Measurements from ENCODE around the gene TBX19.

TBX19 gene

GRCh38 chr1:168280296-168280927 lies at the start of gene TBX19:
TSS of gene TBX19 (plus strand) at chr1:168280877. CDS start at chr1:168281091, 214 bp downstream.
- peaks cover 21% of the 10 kb centered on the region for H3K9me3 Mint-ChIP-seq
- H3K27ac Mint-ChIP-seq: no peak within 1 kb of the TSS
- H3K4me3 Mint-ChIP-seq: no peak within 1 kb of the TSS
- no peaks in the 10 kb centered on the region for H3K27me3 Mint-ChIP-seq (ENCODE audit: low read depth, poor library complexity)
- TF ChIP-seq CTCF (IDR thresholded peaks at IDR 0.05): no peak
- H3K36me3 Mint-ChIP-seq (ENCODE audit: low read depth): no peaks in the 10 kb centered on the region
- peaks cover 8% of the 10 kb centered on the region for H3K4me1 Mint-ChIP-seq
- DNase-seq: no peak

GRCh38 chr1:168234846-168235547 lies 45.7 kb upstream of the TBX19 start:
- H3K27ac Mint-ChIP-seq: peak overlapping the region; percentile 7
- peaks cover 75% of the 10 kb centered on the region for H3K36me3 Mint-ChIP-seq (ENCODE audit: low read depth)
- TF ChIP-seq CTCF (IDR thresholded peaks at IDR 0.05): peak; percentile 47
- DNase-seq: no peak
- no peaks in the 10 kb centered on the region for H3K27me3 Mint-ChIP-seq (ENCODE audit: low read depth, poor library complexity)
- H3K9me3 Mint-ChIP-seq: no peaks in the 10 kb centered on the region
- peaks cover 15% of the 10 kb centered on the region for H3K4me1 Mint-ChIP-seq
- no peak overlapping the region for H3K4me3 Mint-ChIP-seq

GRCh38 chr1:168235548-168235885 lies 45.2 kb upstream of the TBX19 start:
- DNase-seq: no peak
- peak; percentile 2 for TF ChIP-seq CTCF (IDR thresholded peaks at IDR 0.05)
- Mint-ChIP-seq H3K9me3 (no peaks in the 10 kb centered on the region), H3K27ac (no peak overlapping the region), H3K36me3 (ENCODE audit: low read depth) (peaks cover 80% of the 10 kb centered on the region), H3K4me3 (no peak overlapping the region), H3K4me1 (peaks cover 13% of the 10 kb centered on the region), H3K27me3 (ENCODE audit: low read depth, poor library complexity) (no peaks in the 10 kb centered on the region)

- Mint-ChIP-seq H3K4me3 (no peak overlapping the region), H3K9me3 (no peaks in the 10 kb centered on the region), H3K27me3 (ENCODE audit: low read depth, poor library complexity) (no peaks in the 10 kb centered on the region), H3K27ac (no peak overlapping the region), H3K36me3 (ENCODE audit: low read depth) (peaks cover 83% of the 10 kb centered on the region), H3K4me1 (peaks cover 9% of the 10 kb centered on the region)
- DNase-seq: no peak
- no peak for TF ChIP-seq CTCF (IDR thresholded peaks at IDR 0.05)
These were observed 44.7 kb upstream of the TBX19 start for GRCh38 chr1:168235937-168236336.

- Mint-ChIP-seq H3K9me3 (no peaks in the 10 kb centered on the region), H3K4me1 (no peaks in the 10 kb centered on the region), H3K4me3 (no peak overlapping the region), H3K27me3 (ENCODE audit: low read depth, poor library complexity) (no peaks in the 10 kb centered on the region), H3K27ac (no peak overlapping the region), H3K36me3 (ENCODE audit: low read depth) (peaks cover 82% of the 10 kb centered on the region)
- no peak for TF ChIP-seq CTCF (IDR thresholded peaks at IDR 0.05)
- no peak for DNase-seq
These were observed 43.7 kb upstream of the TBX19 start for GRCh38 chr1:168236836-168237611.
